Gastrocnemius medialis (tissue), 4 donors: ENCODE data around the gene MKNK1. TPM values are rescaled to one million over a fixed set of nuclear protein-coding genes. Genes with fewer than 3 reads are reported as not detected.

Source experiments
- ATAC-seq, 2 donors: fragments of 150-250 bp; one replicate each; pipeline ENCODE4 v1.9.1; 2016
- DNase-seq, 2 donors: peaks; one replicate each; pipeline ENCODE4 v3.0.0-alpha.2; 2019
- H3K27ac ChIP-seq, 4 donors: fragments of 200-600 bp; sonication (generic); 1 replicate in 1 of 4; 2 replicates in 3 of 4; pipeline ENCODE4 v1.5.1; 2016 to 2018; ENCODE audit warnings: mild to moderate bottlenecking in 2 of 4, moderate library complexity in 1 of 4
- H3K27me3 ChIP-seq, 3 donors: fragments of 200-600 bp; sonication (generic) in 2 of 3; 1 replicate in 1 of 3; 2 replicates in 2 of 3; pipeline versions ENCODE4 v1.5.1 to v1.6.0; 2016 to 2019; ENCODE audit warnings: mild to moderate bottlenecking in 1 of 3, moderate library complexity in 1 of 3
- H3K36me3 ChIP-seq, 2 donors: fragments of 200-600 bp; sonication (generic) in 1 of 2; one replicate each; pipeline ENCODE4 v1.5.1; 2017 to 2018
- H3K4me1 ChIP-seq, 2 donors: fragments of 200-600 bp; sonication (generic) in 1 of 2; one replicate each; pipeline ENCODE4 v1.5.1; 2016 to 2017; ENCODE audit warnings: mild to moderate bottlenecking in 2 of 2
- H3K4me3 ChIP-seq, 4 donors: fragments of 200-600 bp; sonication (generic) in 3 of 4; 1 replicate in 1 of 4; 2 replicates in 3 of 4; pipeline ENCODE4 v1.5.1; 2016 to 2019; ENCODE audit warnings: mild to moderate bottlenecking in 2 of 4
- H3K9me3 ChIP-seq, 3 donors: fragments of 200-600 bp; sonication (generic) in 2 of 3; 1 replicate in 1 of 3; 2 replicates in 2 of 3; pipeline ENCODE4 v1.5.1; 2016 to 2019
- CTCF ChIP-seq, 5 experiments: fragments of 450-650 bp in 3 of 5; fragments of 200-600 bp in 2 of 5; sonication (generic) in 2 of 5; IDR thresholded peaks in 4 of 5; conservative IDR thresholded peaks in 1 of 5; 1 replicate in 4 of 5; 2 replicates in 1 of 5; pipeline ENCODE4 v1.5.1; 2016 to 2019; ENCODE audit warnings: antibody characterized with exemption in 5 of 5, mild to moderate bottlenecking in 3 of 5, moderate library complexity in 3 of 5
- POLR2A ChIP-seq, 2 donors: fragments of 450-650 bp; IDR thresholded peaks; one replicate each; pipeline ENCODE4 v1.6.1; 2017; ENCODE audit warnings: antibody characterized with exemption in 2 of 2, mild to moderate bottlenecking in 2 of 2, moderate library complexity in 2 of 2
- in situ Hi-C, 4 donors: fragments of 200-750 bp; cut with MboI; loops; one replicate each; pipeline versions ENCODE4 v1.15.0 to v1.8.0; 2017; ENCODE audit warnings: low sequenced_read_pairs in 4 of 4
- intact Hi-C: fragments of 100-400 bp; cut with DNase I; formaldehyde crosslinking; loops from one replicate; pipeline ENCODE4 v1.15.1; 2023; ENCODE audit warnings: low total_unique reads
- total RNA-seq, 4 donors: library from RNA; depleted of rRNA; stranded (reverse); fragments of >200 nt; gene quantifications; one replicate each; pipeline versions ENCODE4 v1.1.0 to v1.2.3, GENCODE V29; 2016

The MKNK1 gene
- total RNA-seq, 4 donors from 2014 or later: 23.7 to 63.5 (median 43.4) TPM

GRCh38 chr1:46512792-46513190 lies 91.3 kb downstream of the MKNK1 start:
- in situ Hi-C loops: no loop called here
- TF ChIP-seq CTCF (IDR thresholded peaks at IDR 0.05 in 4 of 5, conservative IDR thresholded peaks at IDR 0.05 in 1 of 5) (no peak), POLR2A (IDR thresholded peaks at IDR 0.05) (no peak)

GRCh38 chr1:46512135-46512791 lies 91.8 kb downstream of the MKNK1 start:
- no peak for ATAC-seq
- in situ Hi-C loops: no loop called here
- TF ChIP-seq POLR2A (IDR thresholded peaks at IDR 0.05): no peak
- TF ChIP-seq CTCF (IDR thresholded peaks at IDR 0.05 in 4 of 5, conservative IDR thresholded peaks at IDR 0.05 in 1 of 5): no peak
- Histone ChIP-seq H3K4me1 (no peaks in the 10 kb centered on the region), H3K27ac (no peak overlapping the region), H3K27me3 (peaks cover 0 to under 1% (median 0%) of the 10 kb centered on the region in 3 donors), H3K4me3 (no peak overlapping the region), H3K36me3 (no peaks in the 10 kb centered on the region), H3K9me3 (no peaks in the 10 kb centered on the region)
- intact Hi-C loops: no loop called here
- no peak for DNase-seq

More at GRCh38 chr1:46512792-46513190, 91.3 kb downstream of the MKNK1 start:
- Histone ChIP-seq H3K4me1 (no peaks in the 10 kb centered on the region), H3K4me3 (no peak overlapping the region), H3K27ac (no peak overlapping the region), H3K9me3 (no peaks in the 10 kb centered on the region), H3K27me3 (peaks cover 0 to 3% (median 0%) of the 10 kb centered on the region in 3 donors), H3K36me3 (no peaks in the 10 kb centered on the region)
- no peak for ATAC-seq
- DNase-seq: no peak
- intact Hi-C loops: no loop called here

GRCh38 chr1:46510998-46511365 lies 93.1 kb downstream of the MKNK1 start:
- H3K27ac ChIP-seq: no peak overlapping the region
- no peak overlapping the region for H3K4me3 ChIP-seq
- H3K27me3 ChIP-seq: no peaks in the 10 kb centered on the region
- H3K9me3 ChIP-seq: no peaks in the 10 kb centered on the region
- in situ Hi-C loops (no loop called here), intact Hi-C loops (no loop called here)
- H3K36me3 ChIP-seq: no peaks in the 10 kb centered on the region
- no peak for TF ChIP-seq POLR2A (IDR thresholded peaks at IDR 0.05)
- no peak for TF ChIP-seq CTCF (IDR thresholded peaks at IDR 0.05 in 4 of 5, conservative IDR thresholded peaks at IDR 0.05 in 1 of 5)
- ATAC-seq (no peak), DNase-seq (no peak)
- no peaks in the 10 kb centered on the region for H3K4me1 ChIP-seq

GRCh38 chr1:46510341-46510997 lies 93.6 kb downstream of the MKNK1 start:
- Histone ChIP-seq H3K4me3 (no peak overlapping the region), H3K36me3 (no peaks in the 10 kb centered on the region), H3K27ac (no peak overlapping the region), H3K27me3 (no peaks in the 10 kb centered on the region), H3K4me1 (no peaks in the 10 kb centered on the region), H3K9me3 (no peaks in the 10 kb centered on the region)
- no peak for TF ChIP-seq POLR2A (IDR thresholded peaks at IDR 0.05)
- TF ChIP-seq CTCF (IDR thresholded peaks at IDR 0.05 in 4 of 5, conservative IDR thresholded peaks at IDR 0.05 in 1 of 5): no peak
- ATAC-seq (no peak), DNase-seq (no peak)
- in situ Hi-C loops: no loop called here
- intact Hi-C loops: no loop called here
